NCI-H2081 (cell line): ENCODE measurements around the gene TTC33.
"Not testable (repeated sequence)": the region's sequence is repeated elsewhere in the genome, so short reads cannot be mapped to it uniquely, and the experiment has no call there.

ENCODE experiments used
- DNase-seq, 2 experiments: peaks; one replicate each; lab custom pipeline; 2025; lab: John Stamatoyannopoulos, UW

Gene TTC33

GRCh38 chr5:40755407-40756365 is at the start of gene TTC33:
Gene TTC33 (minus strand): TSS chr5:40755961. CDS start chr5:40747018, 8,943 bp downstream.
- DNase-seq = peak; percentile 98 to 99

GRCh38 chr5:40801771-40802562 is 46.2 kb upstream of the TTC33 start:
- DNase-seq = no peak

GRCh38 chr5:40799258-40799657 is 43.5 kb upstream of the TTC33 start:
- DNase-seq = no peak

GRCh38 chr5:40798801-40799210 is 43.0 kb upstream of the TTC33 start:
- DNase-seq = no peak

- peak; percentile 92 to 97 for DNase-seq
Measured at GRCh38 chr5:40798012-40798800, 42.4 kb upstream of the TTC33 start, which contains the start of gene PRKAA1. Gene PRKAA1 (minus strand): TSS chr5:40798374. CDS start chr5:40798189, 185 bp downstream.

GRCh38 chr5:40797273-40798011 is 41.7 kb upstream of the TTC33 start:
- peak; percentile 84 for DNase-seq

GRCh38 chr5:40796487-40796889 is 40.7 kb upstream of the TTC33 start:
- DNase-seq = no peak

- DNase-seq = not testable (repeated sequence)
Measured at GRCh38 chr5:40794877-40795276, 39.1 kb upstream of the TTC33 start.

- not testable (repeated sequence) for DNase-seq
Measured at GRCh38 chr5:40794340-40794739, 38.6 kb upstream of the TTC33 start.

GRCh38 chr5:40792691-40793090 is 36.9 kb upstream of the TTC33 start:
- DNase-seq = not testable (repeated sequence)

GRCh38 chr5:40791715-40792139 is 36.0 kb upstream of the TTC33 start:
- no peak for DNase-seq

GRCh38 chr5:40790947-40791593 is 35.3 kb upstream of the TTC33 start:
- DNase-seq = no peak

GRCh38 chr5:40788941-40789340 is 33.2 kb upstream of the TTC33 start:
- DNase-seq = not testable (repeated sequence)

GRCh38 chr5:40787986-40788385 is 32.2 kb upstream of the TTC33 start:
- no peak for DNase-seq

- DNase-seq = not testable (repeated sequence)
Measured at GRCh38 chr5:40786664-40787063, 30.9 kb upstream of the TTC33 start.

GRCh38 chr5:40784916-40785315 is 29.2 kb upstream of the TTC33 start:
- DNase-seq = no peak

GRCh38 chr5:40784027-40784653 is 28.4 kb upstream of the TTC33 start:
- no peak for DNase-seq

- no peak for DNase-seq
Measured at GRCh38 chr5:40781843-40782409, 26.2 kb upstream of the TTC33 start.

- DNase-seq = no peak
Measured at GRCh38 chr5:40780858-40781257, 25.1 kb upstream of the TTC33 start.

GRCh38 chr5:40780199-40780598 is 24.4 kb upstream of the TTC33 start:
- no peak for DNase-seq
